HepG2 (cell line): ENCODE measurements around the gene ROMO1. TPM values are rescaled to one million over a fixed set of nuclear protein-coding genes. Genes with fewer than 3 reads are reported as not detected.
A peak's percentile ranks its signal among the peaks of the same experiment; 100 is the strongest.

ENCODE experiments used
- ATAC-seq: fragments of 200-7000 bp; cut with Tn5 transposase; 3 replicates; pipeline ENCODE4 v1.9.1; 2020; ENCODE audit warnings: mild to moderate bottlenecking, moderate library complexity
- BruUV-seq: library from RNA; stranded (reverse); fragments of 400-500 nt; replicated peaks from 2 replicates; lab custom pipeline; 2021; lab: Mats Ljungman, UMichigan
- CTCF ChIA-PET: fragments of 300-600 bp; formaldehyde crosslinking; extraction: SDS; loops from one replicate; lab custom pipeline; 2021; ENCODE audit warnings: low total read pairs, inconsistent platforms, low intra/inter-chr PET ratio; lab: Yijun Ruan, JAX
- POLR2A ChIA-PET: fragments of 350-600 bp; sonication (Branson Sonifier 250); formaldehyde crosslinking; loops from one replicate; lab custom pipeline; 2020; ENCODE audit warnings: antibody characterized with exemption, inconsistent platforms; lab: Yijun Ruan, JAX
- DNase-seq: peaks from one replicate; pipeline ENCODE4 v3.0.0-alpha.2; 2015; ENCODE audit warnings: low spot score
- FAIRE-seq: peaks from 3 replicates; lab custom pipeline; 2011; peaks lifted over from hg19 to GRCh38; lab: Jason Lieb, UNC
- H2AFZ ChIP-seq: one replicate; pipeline ENCODE4 v1.6.1; 2011; ENCODE audit warnings: low read length, inconsistent platforms
- H3K27ac ChIP-seq: fragments of 300-600 bp; 3 replicates; pipeline ENCODE4 v1.8.0; 2011; ENCODE audit warnings: mixed run types, mild to moderate bottlenecking, mixed read lengths, low read length, inconsistent platforms; ENCODE audit not compliant: insufficient read depth; ENCODE audit errors: extremely low read length
- H3K27me3 ChIP-seq, 2 experiments: fragments of 200-600 bp in 1 of 2; 2 replicates in 1 of 2; 3 replicates in 1 of 2; pipeline versions ENCODE4 v1.6.0 to v1.8.0; 2011; ENCODE audit warnings: low read length in 2 of 2, mild to moderate bottlenecking in 2 of 2, moderate library complexity in 2 of 2, inconsistent platforms in 1 of 2; ENCODE audit not compliant: insufficient read depth in 2 of 2, control insufficient read depth in 1 of 2
- H3K36me3 ChIP-seq, 2 experiments: fragments of 200-600 bp in 1 of 2; replicated peaks in 1 of 2; 2 replicates in 1 of 2; 3 replicates in 1 of 2; pipeline versions ENCODE4 v1.5.1 to v1.8.0; 2011; ENCODE audit warnings: low read length in 2 of 2, inconsistent platforms in 1 of 2; ENCODE audit not compliant: insufficient read depth in 2 of 2, control insufficient read depth in 1 of 2
- H3K4me1 ChIP-seq: 2 replicates; pipeline ENCODE4 v1.5.1; 2012; ENCODE audit warnings: low read length, inconsistent platforms; ENCODE audit not compliant: insufficient read depth
- H3K4me2 ChIP-seq: 2 replicates; pipeline ENCODE4 v1.6.0; 2011; ENCODE audit warnings: low read depth, low read length, inconsistent platforms
- H3K4me3 ChIP-seq, 3 experiments: fragments of 200-600 bp in 1 of 3; sonication (generic), shearing (Covaris generic) in 1 of 3; replicated peaks in 1 of 3; 2 replicates each; pipeline ENCODE4 v1.5.1; 2011 to 2016; ENCODE audit warnings: low read length in 3 of 3, inconsistent platforms in 2 of 3, low read depth in 2 of 3, mild to moderate bottlenecking in 2 of 3, control low read depth in 1 of 3, mixed read lengths in 1 of 3; ENCODE audit not compliant: insufficient read depth in 1 of 3
- H3K79me2 ChIP-seq: one replicate; pipeline ENCODE4 v1.6.1; 2011; ENCODE audit warnings: low read length, inconsistent platforms; ENCODE audit not compliant: insufficient read depth
- H3K9ac ChIP-seq: 2 replicates; pipeline ENCODE4 v1.6.0; 2011; ENCODE audit warnings: mild to moderate bottlenecking, low read depth, low read length, inconsistent platforms; ENCODE audit not compliant: insufficient read depth
- H3K9me3 ChIP-seq: 2 replicates; pipeline ENCODE4 v1.5.1; 2012; ENCODE audit warnings: mild to moderate bottlenecking, low read length
- H4K20me1 ChIP-seq: 2 replicates; pipeline ENCODE4 v1.6.0; 2011; ENCODE audit warnings: inconsistent platforms, mild to moderate bottlenecking, low read length, moderate library complexity; ENCODE audit not compliant: insufficient read depth
- MIXL1 ChIP-seq: IDR thresholded peaks from 2 replicates; pipeline ENCODE4 v1.6.1; 2016
- PBX3 ChIP-seq: sonication (generic); formaldehyde crosslinking; IDR thresholded peaks from 2 replicates; pipeline ENCODE4 v1.8.1; 2023; ENCODE audit warnings: missing genetic modification reagents, inconsistent platforms, borderline replicate concordance
- POLR2AphosphoS5 ChIP-seq: IDR thresholded peaks from 2 replicates; pipeline ENCODE4 v1.6.1; 2012; ENCODE audit warnings: low read depth, low read length
- POLR2G ChIP-seq: fragments of 200-400 bp; formaldehyde crosslinking; IDR thresholded peaks from 2 replicates; pipeline ENCODE4 v1.6.1; 2018; ENCODE audit warnings: mild to moderate bottlenecking, low read depth, low read length, moderate library complexity
- TBX2 ChIP-seq: sonication (generic); formaldehyde crosslinking; IDR thresholded peaks from 2 replicates; pipeline ENCODE4 v1.5.0; 2020; ENCODE audit warnings: missing genetic modification reagents, mild to moderate bottlenecking, borderline replicate concordance
- ZBTB40 ChIP-seq, 2 experiments: fragments of 450-650 bp in 1 of 2; sonication (generic) in 1 of 2; formaldehyde crosslinking in 1 of 2; IDR thresholded peaks; 2 replicates each; pipeline versions ENCODE4 v1.6.1 to v1.8.0; 2016 to 2022; ENCODE audit warnings: antibody characterized with exemption in 1 of 2, mild to moderate bottlenecking in 1 of 2, missing genetic modification reagents in 1 of 2
- ZFAT ChIP-seq: sonication (generic); formaldehyde crosslinking; conservative IDR thresholded peaks from 2 replicates; pipeline ENCODE4 v1.8.1; 2023; ENCODE audit warnings: missing genetic modification reagents, inconsistent platforms
- ZFP62 ChIP-seq: sonication (generic); formaldehyde crosslinking; IDR thresholded peaks from 2 replicates; pipeline ENCODE4 v1.4.0; 2020; ENCODE audit warnings: missing genetic modification reagents
- ZFY ChIP-seq: sonication (generic); formaldehyde crosslinking; IDR thresholded peaks from 2 replicates; pipeline ENCODE4 v1.4.0; 2020; ENCODE audit warnings: missing genetic modification reagents
- ZNF143 ChIP-seq: sonication (generic); formaldehyde crosslinking; IDR thresholded peaks from 2 replicates; pipeline ENCODE4 v1.4.0; 2020; ENCODE audit warnings: missing genetic modification reagents
- ZNF362 ChIP-seq: sonication (generic); formaldehyde crosslinking; IDR thresholded peaks from 2 replicates; pipeline ENCODE4 v1.4.0; 2020; ENCODE audit warnings: missing genetic modification reagents, mild to moderate bottlenecking, borderline replicate concordance
- ZNF564 ChIP-seq: sonication (generic); formaldehyde crosslinking; IDR thresholded peaks from 2 replicates; pipeline ENCODE4 v1.8.1; 2023; ENCODE audit warnings: mild to moderate bottlenecking, missing genetic modification reagents
- WGBS: methylation state at CpG from one replicate; pipeline ENCODE4 v1.1.6; 2017; ENCODE audit warnings: low lambda C conversion rate; 5-methylcytosine and 5-hydroxymethylcytosine counted together
- in situ Hi-C: cut with HindIII; loops from 2 replicates; pipeline ENCODE4 v1.10.0; 2017; ENCODE audit warnings: low pct_unique_long_range_greater_than_20kb; ENCODE audit not compliant: extremely low pct_ligation_motif_present
- intact Hi-C: fragments of 100-400 bp; cut with micrococcal nuclease; formaldehyde crosslinking; loops from one replicate; pipeline ENCODE4 v1.10.0; 2022; ENCODE audit not compliant: unreplicated experiment
- polyA plus RNA-seq, 8 experiments: library from polyadenylated mRNA; depleted of rRNA in 3 of 8; stranded (reverse) in 7 of 8; unstranded in 1 of 8; fragments of >200 nt; fragmentation: Illumina TruSeq in 4 of 8; extraction: Trizol in 4 of 8; gene quantifications; 2 replicates each; pipeline versions ENCODE4 v1.2.1 to v1.2.3, GENCODE V29; 2011 to 2016; ENCODE audit warnings: low read depth in 4 of 8, missing spikeins in 1 of 8, mixed read lengths in 1 of 8; ENCODE audit not compliant: insufficient read depth in 1 of 8
- total RNA-seq, 5 experiments: library from RNA; depleted of rRNA; stranded (reverse); fragments of >200 nt; fragmentation: Illumina TruSeq; extraction: Trizol; gene quantifications; 2 replicates each; pipeline ENCODE4 v1.2.3, GENCODE V29; 2016; ENCODE audit warnings: low read depth in 1 of 5

The ROMO1 gene
- total and polyA plus RNA-seq, 2 of the 13 experiments (the other 11 are each of a cell fraction or from before 2014, with no cell fraction given) = 636 to 755 TPM

- WGBS = 94% methylated on average over 13 of the region's 13 CpGs
- intact Hi-C loops (no loop called here), in situ Hi-C loops (no loop called here)
- ChIA-PET CTCF (no interaction called here), POLR2A (interaction anchor here (0.7 to 2.8 kb wide), 6 partner anchors 11 to 90 kb away, joined by 3 to 13 read pairs (median 4); partner anchors contain the start of genes CPNE1, RBM12, RBM39 and SPAG4)
- no peak overlapping the region for H3K9ac ChIP-seq
- H4K20me1 ChIP-seq = peaks cover 81% of the 10 kb centered on the region
- peaks cover 14% of the 10 kb centered on the region; the same call in 1 of the 2 replicates for H3K4me1 ChIP-seq
- H3K4me2 ChIP-seq = no peak overlapping the region
- FAIRE-seq (no peak), ATAC-seq (peak; percentile 68), DNase-seq (no peak)
- H3K79me2 ChIP-seq = peaks cover 100% of the 10 kb centered on the region
- BruUV-seq = no TSS peak
- H3K4me3 ChIP-seq = no peak overlapping the region
- H3K9me3 ChIP-seq = peaks cover 6% of the 10 kb centered on the region; the same call in 1 of the 2 replicates
- no peaks in the 10 kb centered on the region for H3K27me3 ChIP-seq
- peaks cover 26 to 59% of the 10 kb centered on the region in 2 experiments for H3K36me3 ChIP-seq
- no peak overlapping the region for H2AFZ ChIP-seq
- H3K27ac ChIP-seq = no peak overlapping the region
- TF ChIP-seq ZFY (peak; percentile 6; the same call in 1 of the 2 replicates), MIXL1 (CRISPR knock-in tag) (no peak), ZFP62 (no peak), ZNF564 (CRISPR knock-in tag) (no peak), ZFAT (CRISPR knock-in tag) (no peak), TBX2 (0 out of 2 replicates have a peak, but pooled peaks have one; percentile 19), ZNF143 (CRISPR knock-in tag) (no peak), PBX3 (CRISPR knock-in tag) (no peak), ZNF362 (CRISPR knock-in tag) (no peak), POLR2AphosphoS5 (0 out of 2 replicates have a peak, but pooled peaks have one; percentile 6), POLR2G (peak; percentile 40), ZBTB40 (IDR thresholded peaks at IDR 0.05) (no peak), ZBTB40 (CRISPR knock-in tag; IDR thresholded peaks at IDR 0.05) (0 out of 2 replicates have a peak, but pooled peaks have one; percentile 24)
These were observed 46.4 kb upstream of the ROMO1 start for GRCh38 chr20:35652641-35653429.
